ENCODE measurements around the gene FAM171A1.

GRCh38 chr10:15253951-15254807 is 116.9 kb downstream of the FAM171A1 start:
- TF ChIP-seq EZH2 (optimal IDR thresholded peaks at IDR 0.05; ENCODE audit: low read depth, low read length): no peak
- no peak for TF ChIP-seq CTCF (IDR thresholded peaks at IDR 0.05; ENCODE audit: low read length)
